ENCODE measurements around the gene ARHGDIG.

Gene ARHGDIG

GRCh38 chr16:309476-309875, 29.1 kb downstream of the ARHGDIG start:
- TF ChIP-seq CEBPB (IDR thresholded peaks at IDR 0.05) (no peak), RAD21 (IDR thresholded peaks at IDR 0.05; ENCODE audit: low read depth) (no peak), ZBTB7A (IDR thresholded peaks at IDR 0.05; ENCODE audit: low read depth) (no peak), TCF12 (IDR thresholded peaks at IDR 0.05; ENCODE audit: low read depth) (no peak), NFIC (IDR thresholded peaks at IDR 0.05) (no peak), TEAD4 (IDR thresholded peaks at IDR 0.05) (no peak), TAF1 (IDR thresholded peaks at IDR 0.05; ENCODE audit: low read depth) (no peak), FOXM1 (IDR thresholded peaks at IDR 0.05; ENCODE audit: borderline replicate concordance, low read depth) (no peak), YY1 (IDR thresholded peaks at IDR 0.05; ENCODE audit: low read depth) (no peak), EP300 (IDR thresholded peaks at IDR 0.05; ENCODE audit: borderline replicate concordance) (no peak), EGR1 (IDR thresholded peaks at IDR 0.05) (no peak), CREB1 (IDR thresholded peaks at IDR 0.05; ENCODE audit: low read depth) (no peak)
- TF ChIP-seq, protein P1, sequence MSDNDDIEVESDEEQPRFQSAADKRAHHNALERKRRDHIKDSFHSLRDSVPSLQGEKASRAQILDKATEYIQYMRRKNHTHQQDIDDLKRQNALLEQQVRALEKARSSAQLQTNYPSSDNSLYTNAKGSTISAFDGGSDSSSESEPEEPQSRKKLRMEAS (IDR thresholded peaks at IDR 0.05) = no peak
- TF ChIP-seq, protein P2, sequence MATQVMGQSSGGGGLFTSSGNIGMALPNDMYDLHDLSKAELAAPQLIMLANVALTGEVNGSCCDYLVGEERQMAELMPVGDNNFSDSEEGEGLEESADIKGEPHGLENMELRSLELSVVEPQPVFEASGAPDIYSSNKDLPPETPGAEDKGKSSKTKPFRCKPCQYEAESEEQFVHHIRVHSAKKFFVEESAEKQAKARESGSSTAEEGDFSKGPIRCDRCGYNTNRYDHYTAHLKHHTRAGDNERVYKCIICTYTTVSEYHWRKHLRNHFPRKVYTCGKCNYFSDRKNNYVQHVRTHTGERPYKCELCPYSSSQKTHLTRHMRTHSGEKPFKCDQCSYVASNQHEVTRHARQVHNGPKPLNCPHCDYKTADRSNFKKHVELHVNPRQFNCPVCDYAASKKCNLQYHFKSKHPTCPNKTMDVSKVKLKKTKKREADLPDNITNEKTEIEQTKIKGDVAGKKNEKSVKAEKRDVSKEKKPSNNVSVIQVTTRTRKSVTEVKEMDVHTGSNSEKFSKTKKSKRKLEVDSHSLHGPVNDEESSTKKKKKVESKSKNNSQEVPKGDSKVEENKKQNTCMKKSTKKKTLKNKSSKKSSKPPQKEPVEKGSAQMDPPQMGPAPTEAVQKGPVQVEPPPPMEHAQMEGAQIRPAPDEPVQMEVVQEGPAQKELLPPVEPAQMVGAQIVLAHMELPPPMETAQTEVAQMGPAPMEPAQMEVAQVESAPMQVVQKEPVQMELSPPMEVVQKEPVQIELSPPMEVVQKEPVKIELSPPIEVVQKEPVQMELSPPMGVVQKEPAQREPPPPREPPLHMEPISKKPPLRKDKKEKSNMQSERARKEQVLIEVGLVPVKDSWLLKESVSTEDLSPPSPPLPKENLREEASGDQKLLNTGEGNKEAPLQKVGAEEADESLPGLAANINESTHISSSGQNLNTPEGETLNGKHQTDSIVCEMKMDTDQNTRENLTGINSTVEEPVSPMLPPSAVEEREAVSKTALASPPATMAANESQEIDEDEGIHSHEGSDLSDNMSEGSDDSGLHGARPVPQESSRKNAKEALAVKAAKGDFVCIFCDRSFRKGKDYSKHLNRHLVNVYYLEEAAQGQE (IDR thresholded peaks at IDR 0.05; ENCODE audit: low read depth) = no peak
- TF ChIP-seq, protein P3, sequence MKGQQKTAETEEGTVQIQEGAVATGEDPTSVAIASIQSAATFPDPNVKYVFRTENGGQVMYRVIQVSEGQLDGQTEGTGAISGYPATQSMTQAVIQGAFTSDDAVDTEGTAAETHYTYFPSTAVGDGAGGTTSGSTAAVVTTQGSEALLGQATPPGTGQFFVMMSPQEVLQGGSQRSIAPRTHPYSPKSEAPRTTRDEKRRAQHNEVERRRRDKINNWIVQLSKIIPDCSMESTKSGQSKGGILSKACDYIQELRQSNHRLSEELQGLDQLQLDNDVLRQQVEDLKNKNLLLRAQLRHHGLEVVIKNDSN (IDR thresholded peaks at IDR 0.05) = no peak

- TF ChIP-seq FOXM1 (IDR thresholded peaks at IDR 0.05; ENCODE audit: borderline replicate concordance, low read depth) = no peak
- TF ChIP-seq YY1 (IDR thresholded peaks at IDR 0.05; ENCODE audit: low read depth) = no peak
- no peak for TF ChIP-seq TCF12 (IDR thresholded peaks at IDR 0.05; ENCODE audit: low read depth)
Measured at GRCh38 chr16:311725-312124, 31.3 kb downstream of the ARHGDIG start.

DNA sequence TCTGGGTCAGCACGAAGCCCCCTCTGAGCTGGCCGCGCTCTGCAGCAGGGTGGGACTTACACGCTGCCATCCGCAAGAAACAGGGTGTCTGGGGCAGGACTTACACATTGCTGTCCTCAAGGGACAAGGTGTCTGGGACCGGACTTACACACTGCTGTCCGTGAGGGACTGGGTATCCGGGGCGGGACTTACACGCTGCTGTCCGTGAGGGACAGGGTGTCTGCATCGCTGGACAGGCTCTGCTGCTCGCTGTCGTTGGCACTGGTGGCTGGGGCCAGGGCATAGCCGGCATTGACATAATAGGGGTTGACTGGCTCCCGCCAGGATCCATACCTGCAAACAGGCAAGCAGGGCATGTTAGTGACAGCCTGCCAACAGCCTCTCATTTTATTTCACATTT, 34.0 kb downstream of the ARHGDIG start:
- no peak for TF ChIP-seq NFIC (IDR thresholded peaks at IDR 0.05)

DNA sequence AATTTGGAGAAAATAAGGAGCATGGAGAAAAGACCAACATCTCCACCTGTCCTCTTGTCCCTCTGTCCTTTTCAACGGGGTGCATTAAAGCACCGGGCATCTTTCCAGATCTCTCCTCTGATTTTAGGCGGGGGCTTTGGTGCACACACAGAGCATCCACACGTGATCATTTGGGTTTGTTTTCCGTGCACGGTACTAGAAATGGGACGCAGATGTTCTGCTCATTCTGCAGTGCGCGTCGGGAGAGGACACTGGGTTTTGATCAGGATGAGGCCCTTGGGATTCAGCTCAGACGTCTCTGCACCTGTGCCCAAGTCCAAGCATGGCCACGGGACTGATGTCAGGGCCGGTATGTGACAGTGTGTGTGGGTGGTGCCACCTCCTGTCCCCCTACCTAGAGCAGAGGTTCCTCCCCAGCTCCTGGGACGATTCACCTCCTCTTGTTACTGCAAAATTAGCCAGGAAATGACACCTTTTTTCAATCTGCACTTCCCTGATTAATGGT, 34.5 kb downstream of the ARHGDIG start:
- TF ChIP-seq RAD21 (IDR thresholded peaks at IDR 0.05; ENCODE audit: low read depth) (no peak), TAF1 (IDR thresholded peaks at IDR 0.05; ENCODE audit: low read depth) (no peak), EGR1 (IDR thresholded peaks at IDR 0.05) (no peak), EP300 (IDR thresholded peaks at IDR 0.05; ENCODE audit: borderline replicate concordance) (no peak), TCF12 (IDR thresholded peaks at IDR 0.05; ENCODE audit: low read depth) (no peak), CREB1 (IDR thresholded peaks at IDR 0.05; ENCODE audit: low read depth) (no peak), TEAD4 (IDR thresholded peaks at IDR 0.05) (no peak), YY1 (IDR thresholded peaks at IDR 0.05; ENCODE audit: low read depth) (no peak)
- TF ChIP-seq, protein P3 (IDR thresholded peaks at IDR 0.05) = no peak
- TF ChIP-seq, protein P1 (IDR thresholded peaks at IDR 0.05) = no peak
- TF ChIP-seq, protein P2 (IDR thresholded peaks at IDR 0.05; ENCODE audit: low read depth) = no peak

DNA sequence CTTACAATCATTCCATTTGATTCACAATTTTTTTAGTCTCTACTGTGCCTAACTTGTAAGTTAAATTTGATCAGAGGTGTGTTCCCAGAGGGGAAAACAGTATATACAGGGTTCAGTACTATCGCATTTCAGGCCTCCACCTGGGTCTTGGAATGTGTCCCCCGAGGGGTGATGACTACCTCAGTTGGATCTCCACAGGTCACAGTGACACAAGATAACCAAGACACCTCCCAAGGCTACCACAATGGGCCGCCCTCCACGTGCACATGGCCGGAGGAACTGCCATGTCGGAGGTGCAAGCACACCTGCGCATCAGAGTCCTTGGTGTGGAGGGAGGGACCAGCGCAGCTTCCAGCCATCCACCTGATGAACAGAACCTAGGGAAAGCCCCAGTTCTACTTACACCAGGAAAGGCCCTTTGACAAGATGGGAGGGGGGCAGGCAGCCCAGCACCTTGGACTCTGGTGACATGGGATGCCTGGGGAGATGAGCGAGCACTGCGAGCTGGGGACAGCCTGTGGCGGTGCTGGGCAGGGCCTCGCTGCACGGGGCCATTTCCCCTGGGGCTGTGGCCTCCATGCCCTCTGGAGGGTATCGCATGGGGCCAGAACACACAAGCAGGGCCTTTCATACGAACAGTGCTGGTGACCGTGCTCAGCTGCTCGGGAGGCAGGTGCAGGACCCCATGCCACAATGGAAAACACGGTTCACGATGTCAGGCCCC, 36.5 kb downstream of the ARHGDIG start:
- TF ChIP-seq RAD21 (IDR thresholded peaks at IDR 0.05; ENCODE audit: low read depth) (no peak), EGR1 (IDR thresholded peaks at IDR 0.05) (no peak), ZBTB7A (IDR thresholded peaks at IDR 0.05; ENCODE audit: low read depth) (no peak)

DNA sequence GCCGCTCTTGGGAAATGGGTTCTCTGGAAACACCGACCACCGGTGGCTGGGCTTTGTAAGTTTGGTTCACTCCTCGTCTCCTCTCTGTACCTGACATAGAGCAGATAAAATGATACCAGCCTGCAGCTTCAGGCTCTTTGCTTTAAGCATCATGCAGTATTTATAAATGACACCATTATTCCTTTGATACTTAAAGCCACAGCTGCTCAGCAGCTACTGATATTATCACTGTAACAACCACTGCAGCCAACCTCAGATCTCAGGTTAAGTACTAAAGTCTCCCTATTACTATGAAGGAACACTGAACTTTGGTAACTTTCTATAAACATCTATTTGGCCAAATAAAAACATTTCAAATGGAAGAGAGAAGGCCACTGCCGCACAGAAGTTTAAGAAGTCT, 37.2 kb downstream of the ARHGDIG start:
- TF ChIP-seq ZBTB7A (IDR thresholded peaks at IDR 0.05; ENCODE audit: low read depth) (no peak), YY1 (IDR thresholded peaks at IDR 0.05; ENCODE audit: low read depth) (no peak), CREB1 (IDR thresholded peaks at IDR 0.05; ENCODE audit: low read depth) (no peak), TEAD4 (IDR thresholded peaks at IDR 0.05) (no peak), TAF1 (IDR thresholded peaks at IDR 0.05; ENCODE audit: low read depth) (no peak), CEBPB (IDR thresholded peaks at IDR 0.05) (no peak), TCF12 (IDR thresholded peaks at IDR 0.05; ENCODE audit: low read depth) (no peak), RAD21 (IDR thresholded peaks at IDR 0.05; ENCODE audit: low read depth) (no peak), EP300 (IDR thresholded peaks at IDR 0.05; ENCODE audit: borderline replicate concordance) (no peak), FOXM1 (IDR thresholded peaks at IDR 0.05; ENCODE audit: borderline replicate concordance, low read depth) (no peak), NFIC (IDR thresholded peaks at IDR 0.05) (no peak), EGR1 (IDR thresholded peaks at IDR 0.05) (no peak)
- TF ChIP-seq, protein P3 (IDR thresholded peaks at IDR 0.05) = no peak
- TF ChIP-seq, protein P2 (IDR thresholded peaks at IDR 0.05; ENCODE audit: low read depth) = no peak
- TF ChIP-seq, protein P1 (IDR thresholded peaks at IDR 0.05) = no peak
